ENCODE results near the gene NEAT1. TPM values are rescaled to one million over a fixed set of nuclear protein-coding genes. Genes with fewer than 3 reads are reported as not detected.

Gene NEAT1
- total and polyA plus RNA-seq, 9 of the 15 experiments (the other 6 are each of a cell fraction or from before 2014, with no cell fraction given), result 20.1 to 389 (median 62.8) TPM

- no peak; the same call in 1 of the 2 replicates for TF ChIP-seq HMGXB4 (CRISPR knock-in tag; IDR thresholded peaks at IDR 0.05)
- TF ChIP-seq SAP30 (IDR thresholded peaks at IDR 0.05; ENCODE audit: borderline replicate concordance, insufficient read depth, low read depth, low read length, poor library complexity, severe bottlenecking), result no peak
- TF ChIP-seq, protein P1, sequence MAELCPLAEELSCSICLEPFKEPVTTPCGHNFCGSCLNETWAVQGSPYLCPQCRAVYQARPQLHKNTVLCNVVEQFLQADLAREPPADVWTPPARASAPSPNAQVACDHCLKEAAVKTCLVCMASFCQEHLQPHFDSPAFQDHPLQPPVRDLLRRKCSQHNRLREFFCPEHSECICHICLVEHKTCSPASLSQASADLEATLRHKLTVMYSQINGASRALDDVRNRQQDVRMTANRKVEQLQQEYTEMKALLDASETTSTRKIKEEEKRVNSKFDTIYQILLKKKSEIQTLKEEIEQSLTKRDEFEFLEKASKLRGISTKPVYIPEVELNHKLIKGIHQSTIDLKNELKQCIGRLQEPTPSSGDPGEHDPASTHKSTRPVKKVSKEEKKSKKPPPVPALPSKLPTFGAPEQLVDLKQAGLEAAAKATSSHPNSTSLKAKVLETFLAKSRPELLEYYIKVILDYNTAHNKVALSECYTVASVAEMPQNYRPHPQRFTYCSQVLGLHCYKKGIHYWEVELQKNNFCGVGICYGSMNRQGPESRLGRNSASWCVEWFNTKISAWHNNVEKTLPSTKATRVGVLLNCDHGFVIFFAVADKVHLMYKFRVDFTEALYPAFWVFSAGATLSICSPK (IDR thresholded peaks at IDR 0.05; ENCODE audit: borderline replicate concordance), result no peak
- no peak for TF ChIP-seq RFX7 (CRISPR knock-in tag; IDR thresholded peaks at IDR 0.05)
- no peak for TF ChIP-seq TSC22D4 (tag; IDR thresholded peaks at IDR 0.05)
- no peak for TF ChIP-seq PRMT5 (CRISPR knock-in tag; IDR thresholded peaks at IDR 0.05)
- peak; percentile 74 for TF ChIP-seq TCF3 (CRISPR knock-in tag; IDR thresholded peaks at IDR 0.05)
- no peak for TF ChIP-seq KDM5B (IDR thresholded peaks at IDR 0.05; ENCODE audit: insufficient replicate concordance, low read depth, low read length)
- TF ChIP-seq CREBBP (IDR thresholded peaks at IDR 0.05; ENCODE audit: low read depth, low read length), result no peak
- TF ChIP-seq CXXC5 (CRISPR knock-in tag; IDR thresholded peaks at IDR 0.05), result peak; percentile 97
- 0 out of 2 replicates have a peak, but pooled peaks have one; percentile 54 for TF ChIP-seq PYGO2 (tag; IDR thresholded peaks at IDR 0.05)
- no peak for TF ChIP-seq RFX5 (IDR thresholded peaks at IDR 0.05; ENCODE audit: low read depth, low read length)
Observed at GRCh38 chr11:65421794-65422632, 585 bp upstream of the NEAT1 start (continued).

Data from K562 (cell line).